ENCODE results near the gene BMPER. TPM values are rescaled to one million over a fixed set of nuclear protein-coding genes. Genes with fewer than 3 reads are reported as not detected.

Gene BMPER
- 8.4 TPM for polyA plus RNA-seq (2013, experiment 1 of 4)
- 7.3 TPM for polyA plus RNA-seq (2013, experiment 2 of 4)
- polyA plus RNA-seq (2013, experiment 3 of 4), result 5.8 TPM
- polyA plus RNA-seq (2013, experiment 4 of 4), result 5.3 TPM

DNA sequence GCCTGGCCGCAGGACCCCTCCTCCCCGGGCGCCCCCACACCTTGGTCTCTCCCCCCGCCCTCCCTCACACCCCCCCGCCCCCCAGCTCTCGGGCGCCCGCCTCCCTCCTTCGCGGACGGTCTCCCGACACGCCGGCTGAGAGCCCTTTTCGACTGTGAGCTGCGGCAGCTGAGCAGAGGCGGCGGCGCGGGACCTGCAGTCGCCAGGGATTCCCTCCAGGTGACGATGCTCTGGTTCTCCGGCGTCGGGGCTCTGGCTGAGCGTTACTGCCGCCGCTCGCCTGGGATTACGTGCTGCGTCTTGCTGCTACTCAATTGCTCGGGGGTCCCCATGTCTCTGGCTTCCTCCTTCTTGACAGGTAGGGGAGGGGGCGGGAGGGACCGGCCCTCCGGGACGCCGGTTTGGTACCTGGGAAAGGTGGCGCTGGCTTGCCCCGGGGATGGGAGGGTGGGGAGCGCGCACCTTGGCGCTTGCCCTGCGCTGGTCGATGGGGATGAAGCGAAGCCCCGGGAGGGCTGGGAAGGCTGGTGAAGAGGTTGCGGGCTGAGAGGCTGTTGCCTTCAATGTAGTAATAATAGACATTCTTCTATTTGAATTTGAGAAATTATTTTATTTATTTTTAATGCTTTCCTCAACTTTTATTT lies at the start of gene BMPER:
BMPER (plus strand) TSS at position 151 of the 644 bp plus-strand sequence; CDS start at position 226, 75 bp downstream.
- Histone ChIP-seq H3K36me3 (ENCODE audit: control insufficient read depth, insufficient read depth, low read length) (no peaks in the 10 kb centered on the region), H3K27me3 (ENCODE audit: control insufficient read depth, insufficient read depth, low read length, poor library complexity, severe bottlenecking) (peaks cover 62% of the 10 kb centered on the region), H3K27ac (ENCODE audit: insufficient read depth, low read depth, low read length, poor library complexity, severe bottlenecking) (no peak within 1 kb of the TSS), H3K9me3 (ENCODE audit: control insufficient read depth, low read length) (no peaks in the 10 kb centered on the region), H3K4me3 (ENCODE audit: insufficient read depth, low read depth, low read length) (peak within 1 kb of the TSS; percentile 58), H3K4me1 (ENCODE audit: control insufficient read depth, insufficient read depth, low read length) (no peaks in the 10 kb centered on the region)
- 1% methylated on average over 38 to 41 of the region's 47 CpGs for WGBS, 2 experiments

- Histone ChIP-seq H3K27me3 (ENCODE audit: control insufficient read depth, insufficient read depth, low read length, poor library complexity, severe bottlenecking) (no peaks in the 10 kb centered on the region), H3K9me3 (ENCODE audit: control insufficient read depth, low read length) (no peaks in the 10 kb centered on the region), H3K4me1 (ENCODE audit: control insufficient read depth, insufficient read depth, low read length) (no peaks in the 10 kb centered on the region), H3K27ac (ENCODE audit: insufficient read depth, low read depth, low read length, poor library complexity, severe bottlenecking) (no peak overlapping the region), H3K36me3 (ENCODE audit: control insufficient read depth, insufficient read depth, low read length) (no peaks in the 10 kb centered on the region), H3K4me3 (ENCODE audit: insufficient read depth, low read depth, low read length) (no peak overlapping the region)
Measured at GRCh38 chr7:33861947-33862346, 43.4 kb upstream of the BMPER start.

DNA sequence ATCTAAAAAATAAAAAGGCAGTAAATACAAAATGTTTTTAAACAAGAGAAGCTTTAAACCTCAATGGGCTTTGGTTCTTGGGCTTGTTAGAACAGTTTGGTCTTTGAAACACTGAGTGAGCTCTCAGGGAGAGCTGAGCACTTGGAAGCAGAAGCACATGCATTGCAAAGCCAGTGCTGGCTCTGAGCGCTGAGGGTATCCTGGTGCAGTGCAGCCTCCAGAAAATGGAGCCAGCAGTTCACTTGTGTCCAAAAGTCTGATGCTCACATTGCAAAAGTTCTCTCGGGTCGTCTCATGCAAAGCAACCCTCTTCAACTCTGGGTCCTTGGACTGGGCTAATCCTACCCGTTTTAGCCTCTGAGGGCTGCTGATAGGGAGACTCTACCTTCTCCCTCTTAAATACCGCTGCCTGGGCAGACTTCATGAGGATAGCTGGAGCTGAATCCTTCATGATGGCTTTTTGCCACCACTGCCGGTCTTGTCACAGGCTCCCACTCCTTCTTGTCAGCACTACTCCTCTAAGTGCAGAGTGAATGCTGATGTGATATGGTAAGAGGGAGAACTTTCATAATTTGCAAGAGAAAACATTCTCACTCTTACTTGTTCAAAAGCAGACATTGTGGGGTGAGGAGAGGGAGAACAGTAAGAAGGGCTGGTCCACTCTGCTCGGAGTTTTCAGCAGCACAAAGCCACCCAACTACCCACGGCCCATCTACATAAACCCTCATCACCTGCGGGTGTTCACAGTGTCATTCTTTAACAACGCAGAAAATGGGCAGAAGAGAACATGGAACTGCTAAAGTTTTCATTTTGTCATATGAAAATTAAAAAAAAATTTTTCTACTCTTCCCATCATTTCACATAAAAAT lies 42.2 kb upstream of the BMPER start:
- no peaks in the 10 kb centered on the region for H3K36me3 ChIP-seq (ENCODE audit: control insufficient read depth, insufficient read depth, low read length)
- H3K27me3 ChIP-seq (ENCODE audit: control insufficient read depth, insufficient read depth, low read length, poor library complexity, severe bottlenecking), result no peaks in the 10 kb centered on the region
- no peaks in the 10 kb centered on the region for H3K9me3 ChIP-seq (ENCODE audit: control insufficient read depth, low read length)
- no peak overlapping the region for H3K4me3 ChIP-seq (ENCODE audit: insufficient read depth, low read depth, low read length)
- no peaks in the 10 kb centered on the region for H3K4me1 ChIP-seq (ENCODE audit: control insufficient read depth, insufficient read depth, low read length)
- no peak overlapping the region for H3K27ac ChIP-seq (ENCODE audit: insufficient read depth, low read depth, low read length, poor library complexity, severe bottlenecking)
- 82 to 85% methylated on average over 9 to 10 of the region's 10 CpGs for WGBS, 2 experiments

- H3K27me3 ChIP-seq (ENCODE audit: control insufficient read depth, insufficient read depth, low read length, poor library complexity, severe bottlenecking), result no peaks in the 10 kb centered on the region
- no peaks in the 10 kb centered on the region for H3K9me3 ChIP-seq (ENCODE audit: control insufficient read depth, low read length)
- no peaks in the 10 kb centered on the region for H3K36me3 ChIP-seq (ENCODE audit: control insufficient read depth, insufficient read depth, low read length)
- WGBS, 2 experiments, result 84 to 89% methylated on average over 8 of the region's 8 CpGs
- no peak overlapping the region for H3K4me3 ChIP-seq (ENCODE audit: insufficient read depth, low read depth, low read length)
- H3K27ac ChIP-seq (ENCODE audit: insufficient read depth, low read depth, low read length, poor library complexity, severe bottlenecking), result no peak overlapping the region
- H3K4me1 ChIP-seq (ENCODE audit: control insufficient read depth, insufficient read depth, low read length), result peaks cover 10% of the 10 kb centered on the region
Measured at GRCh38 chr7:33868166-33868565, 37.2 kb upstream of the BMPER start.

GRCh38 chr7:33869176-33869575 lies 36.2 kb upstream of the BMPER start:
- Histone ChIP-seq H3K36me3 (ENCODE audit: control insufficient read depth, insufficient read depth, low read length) (no peaks in the 10 kb centered on the region), H3K4me1 (ENCODE audit: control insufficient read depth, insufficient read depth, low read length) (peaks cover 20% of the 10 kb centered on the region), H3K27me3 (ENCODE audit: control insufficient read depth, insufficient read depth, low read length, poor library complexity, severe bottlenecking) (no peaks in the 10 kb centered on the region), H3K4me3 (ENCODE audit: insufficient read depth, low read depth, low read length) (no peak overlapping the region), H3K9me3 (ENCODE audit: control insufficient read depth, low read length) (no peaks in the 10 kb centered on the region), H3K27ac (ENCODE audit: insufficient read depth, low read depth, low read length, poor library complexity, severe bottlenecking) (no peak overlapping the region)
- 96 to 98% methylated on average over 5 of the region's 5 CpGs for WGBS, 2 experiments

GRCh38 chr7:33870120-33870519 lies 35.2 kb upstream of the BMPER start:
- H3K9me3 ChIP-seq (ENCODE audit: control insufficient read depth, low read length), result no peaks in the 10 kb centered on the region
- peaks cover 22% of the 10 kb centered on the region for H3K4me1 ChIP-seq (ENCODE audit: control insufficient read depth, insufficient read depth, low read length)
- H3K36me3 ChIP-seq (ENCODE audit: control insufficient read depth, insufficient read depth, low read length), result no peaks in the 10 kb centered on the region
- no peak overlapping the region for H3K27ac ChIP-seq (ENCODE audit: insufficient read depth, low read depth, low read length, poor library complexity, severe bottlenecking)
- no peaks in the 10 kb centered on the region for H3K27me3 ChIP-seq (ENCODE audit: control insufficient read depth, insufficient read depth, low read length, poor library complexity, severe bottlenecking)
- WGBS, 2 experiments, result 92 to 96% methylated on average over 3 of the region's 3 CpGs
- no peak overlapping the region for H3K4me3 ChIP-seq (ENCODE audit: insufficient read depth, low read depth, low read length)

DNA sequence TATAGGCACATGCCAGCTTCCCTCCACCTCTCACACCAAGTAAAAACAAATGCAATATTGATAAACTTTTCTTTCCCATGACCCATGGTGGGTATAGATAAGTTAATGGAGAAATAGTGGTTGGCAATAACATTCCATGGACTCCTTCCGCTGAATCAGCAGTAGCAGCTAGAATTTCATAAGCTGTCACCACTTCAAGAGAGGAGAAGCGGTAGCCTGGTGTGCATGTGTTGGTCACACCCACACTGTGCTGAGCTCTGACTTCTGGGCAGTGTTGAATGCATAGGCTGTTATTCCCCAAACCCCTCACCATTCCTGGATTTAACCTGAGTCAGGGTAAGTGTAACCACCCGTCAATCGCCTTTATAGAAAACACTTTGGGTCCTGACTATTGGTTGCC lies 32.5 kb upstream of the BMPER start:
- Histone ChIP-seq H3K27ac (ENCODE audit: insufficient read depth, low read depth, low read length, poor library complexity, severe bottlenecking) (peak overlapping the region; percentile 79), H3K9me3 (ENCODE audit: control insufficient read depth, low read length) (no peaks in the 10 kb centered on the region), H3K4me3 (ENCODE audit: insufficient read depth, low read depth, low read length) (no peak overlapping the region), H3K4me1 (ENCODE audit: control insufficient read depth, insufficient read depth, low read length) (peaks cover 22% of the 10 kb centered on the region), H3K36me3 (ENCODE audit: control insufficient read depth, insufficient read depth, low read length) (no peaks in the 10 kb centered on the region), H3K27me3 (ENCODE audit: control insufficient read depth, insufficient read depth, low read length, poor library complexity, severe bottlenecking) (no peaks in the 10 kb centered on the region)
- WGBS, 2 experiments, result 68 to 71% methylated on average over 4 of the region's 4 CpGs

DNA sequence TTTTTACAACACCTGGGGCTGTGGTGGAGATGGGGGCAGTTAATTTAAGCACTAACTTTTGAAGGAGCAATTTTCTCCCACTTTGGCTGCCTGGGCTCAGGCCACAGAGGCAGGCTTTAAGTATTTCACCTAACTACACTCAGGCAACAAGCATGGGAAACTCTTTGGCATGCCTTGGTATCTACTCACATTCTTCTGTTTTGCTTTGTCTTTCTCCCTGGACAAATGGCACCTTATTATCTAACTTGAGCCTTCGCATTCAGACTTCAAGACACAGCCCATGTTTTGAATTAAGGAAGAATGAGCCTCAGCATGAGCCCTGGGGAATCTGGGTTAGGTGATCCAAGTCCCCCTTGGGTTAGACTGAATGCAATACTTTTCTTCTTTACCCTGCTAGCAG lies 31.8 kb upstream of the BMPER start:
- Histone ChIP-seq H3K9me3 (ENCODE audit: control insufficient read depth, low read length) (no peaks in the 10 kb centered on the region), H3K27me3 (ENCODE audit: control insufficient read depth, insufficient read depth, low read length, poor library complexity, severe bottlenecking) (no peaks in the 10 kb centered on the region), H3K36me3 (ENCODE audit: control insufficient read depth, insufficient read depth, low read length) (no peaks in the 10 kb centered on the region), H3K4me3 (ENCODE audit: insufficient read depth, low read depth, low read length) (no peak overlapping the region), H3K27ac (ENCODE audit: insufficient read depth, low read depth, low read length, poor library complexity, severe bottlenecking) (peak overlapping the region; percentile 79), H3K4me1 (ENCODE audit: control insufficient read depth, insufficient read depth, low read length) (peaks cover 22% of the 10 kb centered on the region)
- 13 to 23% methylated on average over 1 of the region's 1 CpG for whole genome bisulfite sequencing, 2 experiments

GRCh38 chr7:33873981-33874750 lies 31.2 kb upstream of the BMPER start:
- WGBS, 2 experiments, result 60 to 73% methylated on average over 3 to 4 of the region's 4 CpGs
- Histone ChIP-seq H3K4me3 (ENCODE audit: insufficient read depth, low read depth, low read length) (no peak overlapping the region), H3K9me3 (ENCODE audit: control insufficient read depth, low read length) (no peaks in the 10 kb centered on the region), H3K4me1 (ENCODE audit: control insufficient read depth, insufficient read depth, low read length) (peaks cover 22% of the 10 kb centered on the region), H3K27ac (ENCODE audit: insufficient read depth, low read depth, low read length, poor library complexity, severe bottlenecking) (no peak overlapping the region), H3K36me3 (ENCODE audit: control insufficient read depth, insufficient read depth, low read length) (no peaks in the 10 kb centered on the region), H3K27me3 (ENCODE audit: control insufficient read depth, insufficient read depth, low read length, poor library complexity, severe bottlenecking) (no peaks in the 10 kb centered on the region)

DNA sequence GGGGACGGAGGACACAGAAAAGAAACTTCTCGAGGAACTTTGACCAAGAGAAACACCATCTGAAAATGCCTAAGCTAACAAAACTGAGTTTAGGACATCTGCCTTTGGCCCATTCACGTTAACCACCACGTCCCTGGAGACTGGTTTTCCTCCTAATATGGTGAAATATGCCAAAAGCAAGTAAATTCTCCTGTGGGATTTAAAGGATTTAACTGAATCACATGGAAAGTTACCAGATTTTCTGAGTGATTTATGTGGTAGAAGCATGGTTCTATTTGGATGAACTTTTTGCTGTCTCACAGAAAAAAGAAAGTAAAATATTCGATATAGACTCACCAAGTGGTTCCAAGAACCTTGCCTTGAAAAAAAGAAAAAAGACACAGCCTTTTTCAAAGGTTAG lies 30.4 kb upstream of the BMPER start:
- H3K36me3 ChIP-seq (ENCODE audit: control insufficient read depth, insufficient read depth, low read length), result no peaks in the 10 kb centered on the region
- H3K4me3 ChIP-seq (ENCODE audit: insufficient read depth, low read depth, low read length), result no peak overlapping the region
- H3K27me3 ChIP-seq (ENCODE audit: control insufficient read depth, insufficient read depth, low read length, poor library complexity, severe bottlenecking), result no peaks in the 10 kb centered on the region
- H3K27ac ChIP-seq (ENCODE audit: insufficient read depth, low read depth, low read length, poor library complexity, severe bottlenecking), result no peak overlapping the region
- WGBS, 2 experiments, result 93 to 98% methylated on average over 5 of the region's 5 CpGs
- H3K9me3 ChIP-seq (ENCODE audit: control insufficient read depth, low read length), result no peaks in the 10 kb centered on the region
- H3K4me1 ChIP-seq (ENCODE audit: control insufficient read depth, insufficient read depth, low read length), result peaks cover 19% of the 10 kb centered on the region
